ENCODE results near the gene FOXRED1. TPM values are rescaled to one million over a fixed set of nuclear protein-coding genes. Genes with fewer than 3 reads are reported as not detected.
"Not testable (repeated sequence)": the region's sequence is repeated elsewhere in the genome, so short reads cannot be mapped to it uniquely, and the experiment has no call there.

The FOXRED1 gene
- total and polyA plus RNA-seq, 4 donors = 9.6 to 26.5 (median 22.6) TPM

DNA sequence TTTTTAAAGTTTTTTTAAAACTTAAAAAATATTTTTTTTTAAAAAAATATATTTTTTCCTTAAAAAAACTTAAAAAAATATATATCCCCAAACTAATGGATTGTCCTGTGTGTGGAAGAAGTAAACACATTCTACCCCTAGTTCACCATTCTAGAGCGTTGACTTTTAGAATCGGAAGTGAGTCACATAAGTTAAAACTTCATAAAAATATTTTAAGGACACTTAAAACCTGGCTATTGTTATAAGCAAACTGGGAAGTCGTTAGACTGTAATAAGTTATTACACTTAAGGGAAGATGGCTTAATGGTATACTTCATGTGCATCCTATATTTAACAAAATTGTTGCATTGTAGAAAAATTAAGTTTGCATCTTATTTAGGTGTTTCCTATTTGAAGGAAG lies 36.3 kb upstream of the FOXRED1 start:
- Histone ChIP-seq H3K36me3 (ENCODE audit: control insufficient read depth in 1 of 2, insufficient read depth in 2 of 2, low read length in 1 of 2) (peaks cover 0 to 3% of the 10 kb centered on the region in 2 donors), H3K27ac (ENCODE audit: low read depth in 1 of 2, low read length in 2 of 2) (no peak overlapping the region), H3K4me1 (ENCODE audit: control insufficient read depth in 1 of 2, insufficient read depth in 2 of 2, low read length in 2 of 2) (no peaks in the 10 kb centered on the region), H3K9me3 (ENCODE audit: control insufficient read depth, low read length) (no peaks in the 10 kb centered on the region), H3K4me3 (ENCODE audit: low read length in 2 of 2) (no peak overlapping the region), H3K27me3 (ENCODE audit: control insufficient read depth in 1 of 2, insufficient read depth in 2 of 2, low read length in 1 of 2) (no peaks in the 10 kb centered on the region)
- DNase-seq (no peak), ATAC-seq (ENCODE audit: low FRiP score) (no peak)
- 93 to 96% methylated on average over 3 of the region's 3 CpGs for WGBS, 2 donors
- intact Hi-C loops (cut with DNase I) = no loop called here

DNA sequence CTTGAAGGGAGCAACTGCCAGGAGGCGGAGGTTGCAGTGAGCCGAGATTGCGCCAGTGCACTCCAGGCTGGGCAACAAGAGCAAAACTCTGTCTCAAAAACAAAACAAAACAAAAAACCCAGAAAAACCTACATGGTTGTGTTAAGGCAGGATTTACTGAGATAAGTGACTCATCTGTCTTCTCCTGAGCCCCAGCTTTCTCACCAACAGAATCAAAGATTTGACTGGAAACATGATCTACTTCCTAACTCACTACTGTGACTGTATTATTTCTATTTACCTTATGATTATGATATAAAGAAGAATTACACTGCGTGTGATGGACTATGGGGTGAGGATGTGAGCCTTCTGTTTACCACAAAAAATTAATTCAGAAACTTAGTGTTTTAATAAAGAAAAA lies 35.6 kb upstream of the FOXRED1 start:
- H3K27ac ChIP-seq (ENCODE audit: low read depth in 1 of 2, low read length in 2 of 2) = no peak overlapping the region
- intact Hi-C loops (cut with DNase I) = no loop called here
- WGBS, 2 donors = 89 to 98% methylated on average over 4 of the region's 4 CpGs
- no peak overlapping the region for H3K4me3 ChIP-seq (ENCODE audit: low read length in 2 of 2)
- H3K27me3 ChIP-seq (ENCODE audit: control insufficient read depth in 1 of 2, insufficient read depth in 2 of 2, low read length in 1 of 2) = no peaks in the 10 kb centered on the region
- DNase-seq = no peak
- no peak for ATAC-seq (ENCODE audit: low FRiP score)
- H3K36me3 ChIP-seq (ENCODE audit: control insufficient read depth in 1 of 2, insufficient read depth in 2 of 2, low read length in 1 of 2) = peaks cover 0 to 3% of the 10 kb centered on the region in 2 donors
- H3K9me3 ChIP-seq (ENCODE audit: control insufficient read depth, low read length) = no peaks in the 10 kb centered on the region
- H3K4me1 ChIP-seq (ENCODE audit: control insufficient read depth in 1 of 2, insufficient read depth in 2 of 2, low read length in 2 of 2) = no peaks in the 10 kb centered on the region

- Histone ChIP-seq H3K4me3 (ENCODE audit: low read length in 2 of 2) (no peak overlapping the region), H3K27me3 (ENCODE audit: control insufficient read depth in 1 of 2, insufficient read depth in 2 of 2, low read length in 1 of 2) (no peaks in the 10 kb centered on the region), H3K27ac (ENCODE audit: low read depth in 1 of 2, low read length in 2 of 2) (no peak overlapping the region), H3K4me1 (ENCODE audit: control insufficient read depth in 1 of 2, insufficient read depth in 2 of 2, low read length in 2 of 2) (no peaks in the 10 kb centered on the region), H3K36me3 (ENCODE audit: control insufficient read depth in 1 of 2, insufficient read depth in 2 of 2, low read length in 1 of 2) (peaks cover 3 to 10% of the 10 kb centered on the region in 2 donors), H3K9me3 (ENCODE audit: control insufficient read depth, low read length) (no peaks in the 10 kb centered on the region)
- ATAC-seq (ENCODE audit: low FRiP score) (no peak), DNase-seq (no peak)
- intact Hi-C loops (cut with DNase I) = no loop called here
- 74 to 78% methylated on average over 2 of the region's 2 CpGs for WGBS, 2 donors
Measured at GRCh38 chr11:126246636-126247035, 22.3 kb upstream of the FOXRED1 start.

GRCh38 chr11:126253265-126253664 lies 15.7 kb upstream of the FOXRED1 start:
- Histone ChIP-seq H3K27me3 (ENCODE audit: control insufficient read depth in 1 of 2, insufficient read depth in 2 of 2, low read length in 1 of 2) (no peaks in the 10 kb centered on the region), H3K9me3 (ENCODE audit: control insufficient read depth, low read length) (no peaks in the 10 kb centered on the region), H3K36me3 (ENCODE audit: control insufficient read depth in 1 of 2, insufficient read depth in 2 of 2, low read length in 1 of 2) (peaks cover 3 to 6% of the 10 kb centered on the region in 2 donors), H3K27ac (ENCODE audit: low read depth in 1 of 2, low read length in 2 of 2) (no peak overlapping the region), H3K4me3 (ENCODE audit: low read length in 2 of 2) (no peak overlapping the region), H3K4me1 (ENCODE audit: control insufficient read depth in 1 of 2, insufficient read depth in 2 of 2, low read length in 2 of 2) (no peaks in the 10 kb centered on the region)
- 74 to 91% methylated on average over 4 of the region's 4 CpGs for WGBS, 2 donors
- ATAC-seq (ENCODE audit: low FRiP score) (no peak), DNase-seq (no peak)
- intact Hi-C loops (cut with DNase I) = no loop called here

GRCh38 chr11:126254819-126255218 lies 14.1 kb upstream of the FOXRED1 start:
- no peaks in the 10 kb centered on the region for H3K4me1 ChIP-seq (ENCODE audit: control insufficient read depth in 1 of 2, insufficient read depth in 2 of 2, low read length in 2 of 2)
- DNase-seq (no peak), ATAC-seq (ENCODE audit: low FRiP score) (no peak)
- no peak overlapping the region for H3K27ac ChIP-seq (ENCODE audit: low read depth in 1 of 2, low read length in 2 of 2)
- no peak overlapping the region for H3K4me3 ChIP-seq (ENCODE audit: low read length in 2 of 2)
- H3K27me3 ChIP-seq (ENCODE audit: control insufficient read depth in 1 of 2, insufficient read depth in 2 of 2, low read length in 1 of 2) = no peaks in the 10 kb centered on the region
- WGBS, 2 donors = 46 to 61% methylated on average over 1 of the region's 1 CpG
- intact Hi-C loops (cut with DNase I) = no loop called here
- H3K36me3 ChIP-seq (ENCODE audit: control insufficient read depth in 1 of 2, insufficient read depth in 2 of 2, low read length in 1 of 2) = peaks cover 3 to 4% of the 10 kb centered on the region in 2 donors
- no peaks in the 10 kb centered on the region for H3K9me3 ChIP-seq (ENCODE audit: control insufficient read depth, low read length)

GRCh38 chr11:126255507-126255906 lies 13.4 kb upstream of the FOXRED1 start:
- ATAC-seq (ENCODE audit: low FRiP score); H3K27me3 ChIP-seq (ENCODE audit: control insufficient read depth in 1 of 2, insufficient read depth in 2 of 2, low read length in 1 of 2); intact Hi-C loops (cut with DNase I); DNase-seq; H3K36me3 ChIP-seq (ENCODE audit: control insufficient read depth in 1 of 2, insufficient read depth in 2 of 2, low read length in 1 of 2); H3K9me3 ChIP-seq (ENCODE audit: control insufficient read depth, low read length); H3K27ac ChIP-seq (ENCODE audit: low read depth in 1 of 2, low read length in 2 of 2); H3K4me1 ChIP-seq (ENCODE audit: control insufficient read depth in 1 of 2, insufficient read depth in 2 of 2, low read length in 2 of 2); H3K4me3 ChIP-seq (ENCODE audit: low read length in 2 of 2): not testable (repeated sequence)
- 87 to 89% methylated on average over 5 of the region's 5 CpGs for WGBS, 2 donors

DNA sequence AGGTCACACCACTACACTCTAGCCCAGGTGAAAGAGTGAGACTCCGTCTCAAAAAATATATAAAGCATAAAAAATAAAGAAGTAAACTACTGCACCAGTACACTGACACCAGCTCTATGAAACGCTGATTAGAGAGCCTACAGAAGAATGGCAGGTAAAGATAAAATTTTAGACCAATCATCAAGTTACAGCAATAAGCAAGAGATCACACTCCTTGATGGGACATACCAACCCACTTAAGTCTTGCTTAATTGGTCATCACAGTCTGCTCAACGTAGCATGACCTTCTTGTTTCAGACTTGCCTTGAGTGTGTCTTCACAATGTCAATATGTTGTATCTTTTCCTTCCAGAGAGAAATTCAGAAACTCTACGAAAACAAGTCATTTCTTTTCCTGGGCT lies 12.7 kb upstream of the FOXRED1 start:
- Histone ChIP-seq H3K4me1 (ENCODE audit: control insufficient read depth in 1 of 2, insufficient read depth in 2 of 2, low read length in 2 of 2) (no peaks in the 10 kb centered on the region), H3K27ac (ENCODE audit: low read depth in 1 of 2, low read length in 2 of 2) (no peak overlapping the region), H3K27me3 (ENCODE audit: control insufficient read depth in 1 of 2, insufficient read depth in 2 of 2, low read length in 1 of 2) (no peaks in the 10 kb centered on the region), H3K36me3 (ENCODE audit: control insufficient read depth in 1 of 2, insufficient read depth in 2 of 2, low read length in 1 of 2) (peaks cover 3 to 4% of the 10 kb centered on the region in 2 donors), H3K9me3 (ENCODE audit: control insufficient read depth, low read length) (no peaks in the 10 kb centered on the region), H3K4me3 (ENCODE audit: low read length in 2 of 2) (no peak overlapping the region)
- ATAC-seq (ENCODE audit: low FRiP score) (no peak), DNase-seq (no peak)
- WGBS, 2 donors = 92 to 94% methylated on average over 4 of the region's 4 CpGs
- intact Hi-C loops (cut with DNase I) = no loop called here

- no peaks in the 10 kb centered on the region for H3K4me1 ChIP-seq (ENCODE audit: control insufficient read depth in 1 of 2, insufficient read depth in 2 of 2, low read length in 2 of 2)
- ATAC-seq (ENCODE audit: low FRiP score) (no peak), DNase-seq (no peak)
- H3K36me3 ChIP-seq (ENCODE audit: control insufficient read depth in 1 of 2, insufficient read depth in 2 of 2, low read length in 1 of 2) = peaks cover 3 to 4% of the 10 kb centered on the region in 2 donors
- WGBS, 2 donors = 90 to 100% methylated on average over 2 of the region's 2 CpGs
- no peaks in the 10 kb centered on the region for H3K9me3 ChIP-seq (ENCODE audit: control insufficient read depth, low read length)
- intact Hi-C loops (cut with DNase I) = no loop called here
- no peak overlapping the region for H3K27ac ChIP-seq (ENCODE audit: low read depth in 1 of 2, low read length in 2 of 2)
- H3K4me3 ChIP-seq (ENCODE audit: low read length in 2 of 2) = no peak overlapping the region
- H3K27me3 ChIP-seq (ENCODE audit: control insufficient read depth in 1 of 2, insufficient read depth in 2 of 2, low read length in 1 of 2) = no peaks in the 10 kb centered on the region
Measured at GRCh38 chr11:126257144-126257543, 11.8 kb upstream of the FOXRED1 start.

GRCh38 chr11:126257764-126258163 lies 11.2 kb upstream of the FOXRED1 start:
- WGBS, 2 donors = 65 to 74% methylated on average over 2 of the region's 2 CpGs
- Histone ChIP-seq H3K9me3 (ENCODE audit: control insufficient read depth, low read length) (no peaks in the 10 kb centered on the region), H3K27me3 (ENCODE audit: control insufficient read depth in 1 of 2, insufficient read depth in 2 of 2, low read length in 1 of 2) (no peaks in the 10 kb centered on the region), H3K4me1 (ENCODE audit: control insufficient read depth in 1 of 2, insufficient read depth in 2 of 2, low read length in 2 of 2) (no peaks in the 10 kb centered on the region), H3K4me3 (ENCODE audit: low read length in 2 of 2) (no peak overlapping the region), H3K27ac (ENCODE audit: low read depth in 1 of 2, low read length in 2 of 2) (no peak overlapping the region), H3K36me3 (ENCODE audit: control insufficient read depth in 1 of 2, insufficient read depth in 2 of 2, low read length in 1 of 2) (peaks cover 3 to 6% of the 10 kb centered on the region in 2 donors)
- intact Hi-C loops (cut with DNase I) = no loop called here
- no peak for ATAC-seq (ENCODE audit: low FRiP score)
- DNase-seq = no peak

Measured in aorta (tissue), 5 donors.